Ovary (tissue), 9 donors: ENCODE results near the gene TRAF3IP1. TPM values are rescaled to one million over a fixed set of nuclear protein-coding genes. Genes with fewer than 3 reads are reported as not detected.

Source experiments
- DNase-seq, 5 donors: peaks; one replicate each; pipeline ENCODE4 v3.0.0-alpha.2; 2019 to 2020
- H3K27ac ChIP-seq, 2 donors: fragments of 200-600 bp; one replicate each; pipeline versions ENCODE4 v1.5.1 to v1.8.0; 2019 to 2022
- H3K27me3 ChIP-seq: fragments of 200-600 bp; one replicate; pipeline ENCODE4 v1.8.0; 2022
- H3K36me3 ChIP-seq: fragments of 200-600 bp; sonication (generic); one replicate; pipeline ENCODE4 v1.5.1; 2019
- H3K4me1 ChIP-seq: one replicate; pipeline ENCODE4 v1.8.1; 2013; ENCODE audit warnings: mild to moderate bottlenecking, moderate library complexity; ENCODE audit not compliant: insufficient read depth
- H3K4me3 ChIP-seq: fragments of 200-600 bp; sonication (generic); one replicate; pipeline ENCODE4 v1.5.1; 2017
- H3K9me3 ChIP-seq, 2 donors: fragments of 200-600 bp in 1 of 2; sonication (generic) in 1 of 2; one replicate each; pipeline versions ENCODE4 v1.5.1 to v1.8.1; 2013 to 2019; ENCODE audit warnings: mild to moderate bottlenecking in 1 of 2, moderate library complexity in 1 of 2
- EP300 ChIP-seq: sonication (generic); formaldehyde crosslinking; IDR thresholded peaks from one replicate; pipeline ENCODE4 v1.6.1; 2017; ENCODE audit warnings: antibody characterized with exemption
- POLR2A ChIP-seq: fragments of 450-650 bp; IDR thresholded peaks from one replicate; pipeline ENCODE4 v1.6.1; 2017; ENCODE audit warnings: antibody characterized with exemption, mild to moderate bottlenecking, moderate library complexity
- WGBS, 3 donors: extraction: QIAGEN DNeasy Blood & Tissue Kit in 1 of 3; methylation state at CpG; one replicate each; pipeline versions ENCODE4 v1.1.5 to v1.1.7; 2013 to 2017; 5-methylcytosine and 5-hydroxymethylcytosine counted together
- intact Hi-C, 4 donors: fragments of 100-400 bp; cut with DNase I; formaldehyde crosslinking; loops; one replicate each; pipeline versions ENCODE4 v1.11.0 to v1.15.1; 2022 to 2023
- polyA plus RNA-seq, 2 donors: library from polyadenylated mRNA; stranded (reverse); fragments of 200-250 nt in 1 of 2; fragments of 350-450 nt in 1 of 2; fragmentation: Illumina TruSeq in 1 of 2; extraction: RNeasy Lipid Tissue Mini Kit (QIAGEN cat#74804) in 1 of 2; gene quantifications; one replicate each; pipeline ENCODE4 v1.2.3, GENCODE V29; 2013 to 2014
- total RNA-seq, 7 donors: library from RNA; depleted of rRNA in 2 of 7; stranded (reverse); fragments of >200 nt in 2 of 7; fragmentation: NEBNext Ultra II Directional in 3 of 7; extraction: Animal tissue kit (Norgen Biotek cat#: 25700) in 3 of 7; gene quantifications; one replicate each; pipeline versions ENCODE4 v1.1.0 to v1.2.4, GENCODE V29; 2016 to 2023
- TF ChIP-seq, protein P1 (sequence below), 3 donors: fragments of 450-650 bp in 2 of 3; fragments of 200-600 bp in 1 of 3; IDR thresholded peaks; one replicate each; pipeline versions ENCODE4 v1.5.1 to v1.8.0; 2016 to 2022; ENCODE audit warnings: antibody characterized with exemption in 3 of 3, mild to moderate bottlenecking in 1 of 3
- donor health status: DM: no; HTN: no; CAD: no; lungs with moderate emphysema.
- donor health status: DM: no; HTN: no; CAD: no.
- donor health status: Bipolar disorder and iron deficiency.
- donor health status: DM: yes; HTN: yes; CAD: no.
- donor health status: DM: no; HTN: no; CAD: no.
- donor health status: DM: yes; HTN: yes; CAD: no.

TRAF3IP1 gene
- total and polyA plus RNA-seq, 9 donors, result 7.0 to 29.2 (median 19.1) TPM

- H3K36me3 ChIP-seq, result no peaks in the 10 kb centered on the region
- intact Hi-C loops, result no loop called here
- H3K27ac ChIP-seq, result no peak overlapping the region
- H3K9me3 ChIP-seq, result no peaks in the 10 kb centered on the region
- H3K4me1 ChIP-seq, result peaks cover 2% of the 10 kb centered on the region
- TF ChIP-seq, protein P1, sequence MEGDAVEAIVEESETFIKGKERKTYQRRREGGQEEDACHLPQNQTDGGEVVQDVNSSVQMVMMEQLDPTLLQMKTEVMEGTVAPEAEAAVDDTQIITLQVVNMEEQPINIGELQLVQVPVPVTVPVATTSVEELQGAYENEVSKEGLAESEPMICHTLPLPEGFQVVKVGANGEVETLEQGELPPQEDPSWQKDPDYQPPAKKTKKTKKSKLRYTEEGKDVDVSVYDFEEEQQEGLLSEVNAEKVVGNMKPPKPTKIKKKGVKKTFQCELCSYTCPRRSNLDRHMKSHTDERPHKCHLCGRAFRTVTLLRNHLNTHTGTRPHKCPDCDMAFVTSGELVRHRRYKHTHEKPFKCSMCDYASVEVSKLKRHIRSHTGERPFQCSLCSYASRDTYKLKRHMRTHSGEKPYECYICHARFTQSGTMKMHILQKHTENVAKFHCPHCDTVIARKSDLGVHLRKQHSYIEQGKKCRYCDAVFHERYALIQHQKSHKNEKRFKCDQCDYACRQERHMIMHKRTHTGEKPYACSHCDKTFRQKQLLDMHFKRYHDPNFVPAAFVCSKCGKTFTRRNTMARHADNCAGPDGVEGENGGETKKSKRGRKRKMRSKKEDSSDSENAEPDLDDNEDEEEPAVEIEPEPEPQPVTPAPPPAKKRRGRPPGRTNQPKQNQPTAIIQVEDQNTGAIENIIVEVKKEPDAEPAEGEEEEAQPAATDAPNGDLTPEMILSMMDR (IDR thresholded peaks at IDR 0.05), result no peak
- TF ChIP-seq EP300, result no peak
- TF ChIP-seq POLR2A, result no peak
- WGBS, 3 donors, result 89 to 91% (median 90%) methylated on average over 12 of the region's 12 CpGs
- no peaks in the 10 kb centered on the region for H3K27me3 ChIP-seq
- no peak for DNase-seq
- no peak overlapping the region for H3K4me3 ChIP-seq
Measured at GRCh38 chr2:238280083-238280825, 40.1 kb upstream of the TRAF3IP1 start.

- peaks cover 5% of the 10 kb centered on the region for H3K4me1 ChIP-seq
- no peak for TF ChIP-seq EP300
- TF ChIP-seq POLR2A, result no peak
- TF ChIP-seq, protein P1 (IDR thresholded peaks at IDR 0.05), result no peak
- H3K36me3 ChIP-seq, result no peaks in the 10 kb centered on the region
- intact Hi-C loops, result no loop called here
- no peak for DNase-seq
- H3K27me3 ChIP-seq, result no peaks in the 10 kb centered on the region
- 83 to 86% (median 84%) methylated on average over 13 of the region's 13 CpGs for WGBS, 3 donors
- no peak overlapping the region for H3K4me3 ChIP-seq
- no peaks in the 10 kb centered on the region for H3K9me3 ChIP-seq
- H3K27ac ChIP-seq, result no peak overlapping the region
Measured at GRCh38 chr2:238281826-238282480, 38.4 kb upstream of the TRAF3IP1 start.

- no peaks in the 10 kb centered on the region for H3K27me3 ChIP-seq
- H3K27ac ChIP-seq, result no peak overlapping the region
- DNase-seq, result no peak
- no peak overlapping the region for H3K4me3 ChIP-seq
- H3K4me1 ChIP-seq, result peaks cover 10% of the 10 kb centered on the region
- intact Hi-C loops, result no loop called here
- no peaks in the 10 kb centered on the region for H3K36me3 ChIP-seq
- H3K9me3 ChIP-seq, result no peaks in the 10 kb centered on the region
- TF ChIP-seq, protein P1 (IDR thresholded peaks at IDR 0.05), result no peak
- 93 to 94% (median 93%) methylated on average over 17 of the region's 17 CpGs for WGBS, 3 donors
Measured at GRCh38 chr2:238282861-238283738, 37.2 kb upstream of the TRAF3IP1 start.

- intact Hi-C loops, result no loop called here
- Histone ChIP-seq H3K9me3 (no peaks in the 10 kb centered on the region), H3K4me3 (no peak overlapping the region), H3K36me3 (no peaks in the 10 kb centered on the region), H3K27ac (no peak overlapping the region), H3K27me3 (no peaks in the 10 kb centered on the region), H3K4me1 (peaks cover 10% of the 10 kb centered on the region)
- 86 to 87% (median 87%) methylated on average over 11 of the region's 11 CpGs for WGBS, 3 donors
- TF ChIP-seq, protein P1 (IDR thresholded peaks at IDR 0.05), result no peak
- TF ChIP-seq POLR2A (no peak), EP300 (no peak)
- no peak for DNase-seq
Measured at GRCh38 chr2:238284802-238285515, 35.4 kb upstream of the TRAF3IP1 start.
